Measurements from ENCODE around the gene SYCN. TPM values are rescaled to one million over a fixed set of nuclear protein-coding genes. Genes with fewer than 3 reads are reported as not detected.

Gene SYCN
- total RNA-seq, 4 donors from 2014 or later = not detected

GRCh38 chr19:39193803-39194202, 10.3 kb downstream of the SYCN start:
- TF ChIP-seq POLR2A (IDR thresholded peaks at IDR 0.05) = no peak
- TF ChIP-seq, protein P1, sequence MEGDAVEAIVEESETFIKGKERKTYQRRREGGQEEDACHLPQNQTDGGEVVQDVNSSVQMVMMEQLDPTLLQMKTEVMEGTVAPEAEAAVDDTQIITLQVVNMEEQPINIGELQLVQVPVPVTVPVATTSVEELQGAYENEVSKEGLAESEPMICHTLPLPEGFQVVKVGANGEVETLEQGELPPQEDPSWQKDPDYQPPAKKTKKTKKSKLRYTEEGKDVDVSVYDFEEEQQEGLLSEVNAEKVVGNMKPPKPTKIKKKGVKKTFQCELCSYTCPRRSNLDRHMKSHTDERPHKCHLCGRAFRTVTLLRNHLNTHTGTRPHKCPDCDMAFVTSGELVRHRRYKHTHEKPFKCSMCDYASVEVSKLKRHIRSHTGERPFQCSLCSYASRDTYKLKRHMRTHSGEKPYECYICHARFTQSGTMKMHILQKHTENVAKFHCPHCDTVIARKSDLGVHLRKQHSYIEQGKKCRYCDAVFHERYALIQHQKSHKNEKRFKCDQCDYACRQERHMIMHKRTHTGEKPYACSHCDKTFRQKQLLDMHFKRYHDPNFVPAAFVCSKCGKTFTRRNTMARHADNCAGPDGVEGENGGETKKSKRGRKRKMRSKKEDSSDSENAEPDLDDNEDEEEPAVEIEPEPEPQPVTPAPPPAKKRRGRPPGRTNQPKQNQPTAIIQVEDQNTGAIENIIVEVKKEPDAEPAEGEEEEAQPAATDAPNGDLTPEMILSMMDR (IDR thresholded peaks at IDR 0.05) = no peak
- intact Hi-C loops (cut with DNase I; ENCODE audit: low total_unique reads) = no loop called here
- DNase-seq (ENCODE audit: low spot score in 2 of 2) = no peak
- H3K4me3 ChIP-seq (ENCODE audit: low read depth, poor library complexity, severe bottlenecking) = no peak overlapping the region
- whole genome bisulfite sequencing, 2 donors = 13 to 26% methylated on average over 8 of the region's 8 CpGs

DNA sequence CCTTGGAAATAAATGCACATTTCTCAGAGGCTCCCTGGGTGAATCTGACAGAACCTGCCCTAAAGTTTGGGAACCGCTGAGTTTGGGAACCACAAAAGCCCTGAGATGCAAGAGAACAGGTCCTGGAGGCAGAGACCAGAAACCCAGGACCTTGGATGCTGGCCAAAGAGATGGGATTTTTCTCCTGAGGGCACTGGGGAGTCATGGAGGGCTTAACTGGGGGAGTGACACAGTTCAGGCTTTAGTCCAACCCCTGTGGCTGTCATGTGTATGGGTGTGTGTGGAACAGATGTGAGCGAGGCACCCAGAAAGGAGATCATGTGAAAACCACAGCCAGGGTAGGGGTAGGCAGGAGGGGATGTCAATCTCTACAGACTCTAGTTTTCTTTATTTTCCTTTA, 11.2 kb downstream of the SYCN start:
- H3K4me3 ChIP-seq (ENCODE audit: low read depth, poor library complexity, severe bottlenecking) = no peak overlapping the region
- intact Hi-C loops (cut with DNase I; ENCODE audit: low total_unique reads) = no loop called here
- TF ChIP-seq POLR2A (IDR thresholded peaks at IDR 0.05) = no peak
- TF ChIP-seq, protein P1 (IDR thresholded peaks at IDR 0.05) = no peak
- no peak for DNase-seq (ENCODE audit: low spot score in 2 of 2)
- 57 to 60% methylated on average over 2 of the region's 2 CpGs for WGBS, 2 donors

DNA sequence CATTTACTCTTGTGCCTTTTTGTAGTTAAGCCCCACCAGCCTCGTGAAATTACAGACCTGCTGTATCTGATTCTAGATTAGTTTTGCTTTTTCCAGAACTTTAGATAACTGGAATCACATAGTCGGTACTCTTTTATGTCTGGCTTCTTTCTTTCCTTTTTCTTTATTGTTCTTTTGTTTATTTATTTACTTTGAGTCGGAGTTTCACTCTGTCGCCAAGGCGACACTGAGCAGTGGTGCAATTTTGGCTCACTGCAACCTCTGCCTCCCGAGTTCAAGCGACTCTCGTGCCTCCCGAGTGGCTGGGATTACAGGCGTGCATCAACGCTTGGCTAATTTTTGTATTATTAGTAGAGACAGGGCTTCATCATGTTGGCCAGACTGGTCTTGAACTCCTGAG, 13.3 kb downstream of the SYCN start:
- H3K4me3 ChIP-seq (ENCODE audit: low read depth, poor library complexity, severe bottlenecking) = no peak overlapping the region
- TF ChIP-seq POLR2A (IDR thresholded peaks at IDR 0.05) = no peak
- TF ChIP-seq, protein P1 (IDR thresholded peaks at IDR 0.05) = no peak
- WGBS, 2 donors = 53 to 54% methylated on average over 11 of the region's 11 CpGs
- DNase-seq (ENCODE audit: low spot score in 2 of 2) = no peak
- intact Hi-C loops (cut with DNase I; ENCODE audit: low total_unique reads) = no loop called here

DNA sequence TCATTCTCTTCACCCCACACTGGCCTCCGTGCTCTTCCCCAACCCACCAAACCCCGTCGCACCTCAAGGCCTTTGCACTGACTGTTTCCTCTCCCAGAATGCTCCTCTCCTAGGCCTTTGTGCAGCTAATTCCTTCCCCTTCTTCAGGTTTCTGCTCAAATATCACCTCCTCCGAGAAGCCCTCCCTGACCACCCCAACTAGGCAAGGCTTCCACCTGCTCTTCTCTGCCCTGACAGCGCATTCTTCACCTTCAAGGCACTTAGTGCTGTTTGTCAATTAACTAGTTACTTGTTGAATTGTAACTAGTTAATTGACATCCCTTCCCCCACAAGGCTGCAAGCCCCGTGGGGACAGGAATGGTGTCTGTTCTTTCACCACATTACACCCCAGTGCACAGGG, 15.1 kb downstream of the SYCN start:
- no peak for DNase-seq (ENCODE audit: low spot score in 2 of 2)
- TF ChIP-seq POLR2A (IDR thresholded peaks at IDR 0.05) = no peak
- TF ChIP-seq, protein P1 (IDR thresholded peaks at IDR 0.05) = no peak
- 69 to 77% methylated on average over 6 of the region's 6 CpGs for WGBS, 2 donors
- no peak overlapping the region for H3K4me3 ChIP-seq (ENCODE audit: low read depth, poor library complexity, severe bottlenecking)
- intact Hi-C loops (cut with DNase I; ENCODE audit: low total_unique reads) = loop anchor here (10.0 kb wide), 1 partner anchor 64 kb away; the partner anchor contains the start of gene PAK4

DNA sequence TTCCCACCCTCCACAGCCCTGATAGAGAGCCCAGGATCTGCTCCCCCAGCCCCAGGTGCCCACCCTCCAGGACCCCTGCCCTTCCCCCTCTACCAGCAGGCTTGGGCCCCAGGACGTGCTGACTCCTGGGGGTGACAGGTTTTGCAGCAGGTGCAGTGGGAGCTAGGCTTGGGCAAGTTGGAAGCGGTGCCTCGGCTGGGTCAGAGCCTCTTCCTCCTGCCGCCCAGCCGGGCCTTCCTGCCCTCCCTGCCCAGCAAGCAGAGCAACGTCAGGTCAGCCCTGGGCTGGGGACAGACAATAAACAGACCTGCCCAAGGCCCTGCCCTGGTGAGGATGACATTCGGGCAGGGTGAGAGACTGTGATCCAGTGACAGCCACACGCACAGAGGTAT, 16.5 kb downstream of the SYCN start:
- no peak for TF ChIP-seq POLR2A (IDR thresholded peaks at IDR 0.05)
- TF ChIP-seq, protein P1 (IDR thresholded peaks at IDR 0.05) = no peak
- no peak overlapping the region for H3K4me3 ChIP-seq (ENCODE audit: low read depth, poor library complexity, severe bottlenecking)
- no peak for DNase-seq (ENCODE audit: low spot score in 2 of 2)
- intact Hi-C loops (cut with DNase I; ENCODE audit: low total_unique reads) = loop anchor here (10.0 kb wide), 1 partner anchor 63 kb away; the partner anchor contains the start of gene PAK4
- 40 to 47% methylated on average over 5 to 8 of the region's 8 CpGs for WGBS, 2 donors

DNA sequence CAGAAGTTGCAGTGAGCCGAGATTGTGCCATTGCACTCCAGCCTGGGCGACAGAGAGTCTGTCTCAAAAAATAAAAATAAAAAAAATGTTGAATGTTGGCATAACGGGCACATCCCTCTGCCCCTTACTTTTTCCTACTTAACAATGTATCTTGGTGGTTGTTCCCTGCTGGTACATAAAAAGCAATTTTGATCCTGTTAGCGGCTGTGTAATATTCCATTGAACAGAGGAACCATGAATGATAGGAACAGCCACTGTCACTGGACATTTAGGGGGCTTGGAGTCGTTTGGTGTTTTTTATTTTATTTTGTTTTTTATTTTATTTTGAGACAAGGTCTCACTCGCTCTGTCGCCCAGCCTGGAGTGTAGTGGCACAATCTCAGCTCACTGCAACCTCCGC, 17.7 kb downstream of the SYCN start:
- no peak for DNase-seq (ENCODE audit: low spot score in 2 of 2)
- no peak overlapping the region for H3K4me3 ChIP-seq (ENCODE audit: low read depth, poor library complexity, severe bottlenecking)
- TF ChIP-seq, protein P1 (IDR thresholded peaks at IDR 0.05) = no peak
- no peak for TF ChIP-seq POLR2A (IDR thresholded peaks at IDR 0.05)
- WGBS, 2 donors = 89 to 90% methylated on average over 8 of the region's 8 CpGs
- intact Hi-C loops (cut with DNase I; ENCODE audit: low total_unique reads) = loop anchor here (10.0 kb wide), 1 partner anchor 62 kb away; the partner anchor contains the start of gene PAK4

Measured in lower leg skin (tissue), 4 donors.